Hindlimb muscle (tissue), 1 donor: ENCODE results near the gene ID3. TPM values are rescaled to one million over a fixed set of nuclear protein-coding genes. Genes with fewer than 3 reads are reported as not detected.

ENCODE experiments used
- DNase-seq: peaks from one replicate; pipeline ENCODE4 v3.0.0-alpha.2; 2013
- polyA plus RNA-seq: library from polyadenylated mRNA; unstranded; fragments of 120-200 nt; gene quantifications from one replicate; pipeline ENCODE4 v1.2.1, GENCODE V29; 2013; ENCODE audit not compliant: insufficient read length

Gene ID3
- polyA plus RNA-seq, 1 donor, result 55.0 TPM

GRCh38 chr1:23564529-23565122, 5.3 kb upstream of the ID3 start:
- DNase-seq, result no peak

- no peak for DNase-seq
Observed at GRCh38 chr1:23563755-23564374, 4.6 kb upstream of the ID3 start.

GRCh38 chr1:23563003-23563402, 3.7 kb upstream of the ID3 start:
- no peak for DNase-seq

- peak; percentile 96 for DNase-seq
Observed at GRCh38 chr1:23562137-23562876, 3.0 kb upstream of the ID3 start.

- DNase-seq, result no peak
Observed at GRCh38 chr1:23561813-23562100, 2.5 kb upstream of the ID3 start.

- no peak for DNase-seq
Observed at GRCh38 chr1:23561076-23561812, 1.9 kb upstream of the ID3 start.

- DNase-seq, result no peak
Observed at GRCh38 chr1:23559985-23560741, 862 bp upstream of the ID3 start.

- no peak for DNase-seq
Observed at GRCh38 chr1:23558872-23559135, 497 bp downstream of the ID3 start.

GRCh38 chr1:23558140-23558871, 995 bp downstream of the ID3 start:
- peak; percentile 66 for DNase-seq

- DNase-seq, result no peak
Observed at GRCh38 chr1:23557471-23558124, 1.7 kb downstream of the ID3 start.

GRCh38 chr1:23556635-23557470, 2.4 kb downstream of the ID3 start:
- DNase-seq, result no peak

GRCh38 chr1:23555986-23556634, 3.2 kb downstream of the ID3 start:
- DNase-seq, result no peak

- DNase-seq, result no peak
Observed at GRCh38 chr1:23555270-23555985, 3.9 kb downstream of the ID3 start.

GRCh38 chr1:23554481-23555269, 4.6 kb downstream of the ID3 start:
- peak; percentile 89 for DNase-seq

- no peak for DNase-seq
Observed at GRCh38 chr1:23554127-23554480, 5.2 kb downstream of the ID3 start.

- peak; percentile 70 for DNase-seq
Observed at GRCh38 chr1:23553231-23554126, 5.8 kb downstream of the ID3 start.

- DNase-seq, result no peak
Observed at GRCh38 chr1:23551849-23552248, 7.5 kb downstream of the ID3 start.

- DNase-seq, result no peak
Observed at GRCh38 chr1:23548704-23549143, 10.6 kb downstream of the ID3 start.
